ENCODE results near the gene ABR. TPM values are rescaled to one million over a fixed set of nuclear protein-coding genes. Genes with fewer than 3 reads are reported as not detected.
A peak's percentile ranks its signal among the peaks of the same experiment; 100 is the strongest.
"Not testable (repeated sequence)": the region's sequence is repeated elsewhere in the genome, so short reads cannot be mapped to it uniquely, and the experiment has no call there.

Gene ABR
- polyA plus RNA-seq, 1 donor from 2014 or later, result 34.5 TPM

DNA sequence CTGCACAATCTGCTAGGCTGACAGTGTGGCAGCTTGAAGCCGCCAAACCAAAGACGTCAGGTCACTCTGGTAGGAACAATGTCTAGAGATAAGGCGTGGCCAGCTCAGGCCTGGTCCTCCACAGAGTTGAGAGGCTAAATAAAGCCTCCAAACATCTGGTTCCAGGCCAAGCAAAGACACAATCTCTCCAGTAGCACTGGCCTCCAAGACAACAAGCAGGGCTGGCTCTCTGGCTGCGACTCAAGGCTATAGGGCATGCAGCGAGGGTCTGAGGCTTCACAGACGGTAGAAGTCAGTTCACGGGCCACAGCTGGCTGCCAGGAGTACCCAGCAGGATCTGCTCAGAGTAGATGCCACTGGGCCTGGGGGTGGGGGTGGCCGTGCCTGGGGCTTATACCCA is 75.6 kb downstream of the ABR start (continued):
- TF ChIP-seq, protein P1, sequence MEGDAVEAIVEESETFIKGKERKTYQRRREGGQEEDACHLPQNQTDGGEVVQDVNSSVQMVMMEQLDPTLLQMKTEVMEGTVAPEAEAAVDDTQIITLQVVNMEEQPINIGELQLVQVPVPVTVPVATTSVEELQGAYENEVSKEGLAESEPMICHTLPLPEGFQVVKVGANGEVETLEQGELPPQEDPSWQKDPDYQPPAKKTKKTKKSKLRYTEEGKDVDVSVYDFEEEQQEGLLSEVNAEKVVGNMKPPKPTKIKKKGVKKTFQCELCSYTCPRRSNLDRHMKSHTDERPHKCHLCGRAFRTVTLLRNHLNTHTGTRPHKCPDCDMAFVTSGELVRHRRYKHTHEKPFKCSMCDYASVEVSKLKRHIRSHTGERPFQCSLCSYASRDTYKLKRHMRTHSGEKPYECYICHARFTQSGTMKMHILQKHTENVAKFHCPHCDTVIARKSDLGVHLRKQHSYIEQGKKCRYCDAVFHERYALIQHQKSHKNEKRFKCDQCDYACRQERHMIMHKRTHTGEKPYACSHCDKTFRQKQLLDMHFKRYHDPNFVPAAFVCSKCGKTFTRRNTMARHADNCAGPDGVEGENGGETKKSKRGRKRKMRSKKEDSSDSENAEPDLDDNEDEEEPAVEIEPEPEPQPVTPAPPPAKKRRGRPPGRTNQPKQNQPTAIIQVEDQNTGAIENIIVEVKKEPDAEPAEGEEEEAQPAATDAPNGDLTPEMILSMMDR (IDR thresholded peaks at IDR 0.05; ENCODE audit: poor library complexity, severe bottlenecking), result no peak

DNA sequence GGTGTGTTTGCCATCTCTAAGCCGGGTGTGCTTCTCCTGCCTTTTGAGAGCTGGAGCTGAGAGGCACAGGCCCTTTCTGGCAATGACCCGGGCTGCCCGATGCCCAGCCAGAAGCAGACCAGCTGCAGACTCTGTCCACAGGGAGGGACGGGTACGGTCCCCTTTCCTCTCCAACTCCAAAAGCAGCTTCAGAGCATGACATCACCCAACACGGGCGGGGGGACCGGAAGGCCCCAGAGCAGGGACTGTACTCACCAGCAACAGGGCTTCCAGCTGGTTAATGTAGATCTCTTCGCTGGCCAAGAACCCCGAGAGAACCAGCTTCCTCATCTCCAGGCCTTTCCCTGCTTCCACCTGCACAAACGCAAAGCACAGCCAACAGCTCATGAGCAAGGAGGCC is 79.4 kb downstream of the ABR start:
- H3F3A ChIP-seq (ENCODE audit: insufficient read depth, low read length, poor library complexity, severe bottlenecking), result no peaks in the 10 kb centered on the region
- H3K9ac ChIP-seq (ENCODE audit: low read length), result peak overlapping the region; percentile 62
- no peaks in the 10 kb centered on the region for H3K9me2 ChIP-seq (ENCODE audit: insufficient read depth, low read length)
- no peaks in the 10 kb centered on the region for H4K20me1 ChIP-seq (ENCODE audit: insufficient read depth)
- H3K4me3 ChIP-seq (ENCODE audit: low read length), result no peak overlapping the region
- no peak overlapping the region for H3K4me2 ChIP-seq (ENCODE audit: low read length)
- H3K9me3 ChIP-seq (ENCODE audit: low read length), result no peaks in the 10 kb centered on the region
- no peaks in the 10 kb centered on the region for H3K36me3 ChIP-seq (ENCODE audit: insufficient read depth, low read length)
- H3K27ac ChIP-seq (ENCODE audit: low read length), result peak overlapping the region; percentile 87
- no peaks in the 10 kb centered on the region for H3K27me3 ChIP-seq (ENCODE audit: insufficient read depth, low read depth, low read length)
- no peaks in the 10 kb centered on the region for H3K79me2 ChIP-seq (replicated peaks; ENCODE audit: insufficient read depth, low read length)
- TF ChIP-seq RAD21 (conservative IDR thresholded peaks at IDR 0.05) (no peak), EZH2 (IDR thresholded peaks at IDR 0.05; ENCODE audit: borderline replicate concordance, insufficient read depth, low read length, poor library complexity, severe bottlenecking) (no peak)
- no peak overlapping the region for H2AFZ ChIP-seq (ENCODE audit: low read depth, low read length)

DNA sequence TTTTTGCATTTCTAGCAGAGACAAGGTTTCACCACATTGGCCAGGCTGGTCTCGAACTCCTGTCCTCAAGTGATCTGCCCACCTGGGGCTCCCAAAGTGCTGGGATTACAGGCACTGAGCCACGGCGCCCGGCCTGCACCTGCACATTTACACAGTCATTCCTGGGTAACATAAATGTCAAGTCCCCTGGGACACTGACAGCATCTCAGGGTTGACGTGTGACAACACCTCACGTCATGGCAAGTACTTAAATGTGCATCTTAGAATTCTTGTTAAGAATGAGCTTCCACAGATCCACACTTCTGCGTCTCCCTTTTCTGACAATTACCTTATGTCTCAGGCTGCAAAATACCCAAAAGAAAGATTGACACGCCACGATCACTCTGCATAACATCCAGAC is 80.5 kb downstream of the ABR start:
- H3K4me2 ChIP-seq (ENCODE audit: low read length), result no peak overlapping the region
- H3K79me2 ChIP-seq (replicated peaks; ENCODE audit: insufficient read depth, low read length), result no peaks in the 10 kb centered on the region
- no peak overlapping the region for H2AFZ ChIP-seq (ENCODE audit: low read depth, low read length)
- TF ChIP-seq, protein P1 (IDR thresholded peaks at IDR 0.05; ENCODE audit: poor library complexity, severe bottlenecking), result no peak
- TF ChIP-seq POLR2AphosphoS5 (IDR thresholded peaks at IDR 0.05) (peak; percentile 85), EP300 (conservative IDR thresholded peaks at IDR 0.05; ENCODE audit: poor library complexity, severe bottlenecking) (peak; percentile 92), TAF1 (IDR thresholded peaks at IDR 0.05; ENCODE audit: low read depth) (no peak), RAD21 (conservative IDR thresholded peaks at IDR 0.05) (peak; percentile 25), EZH2 (IDR thresholded peaks at IDR 0.05; ENCODE audit: borderline replicate concordance, insufficient read depth, low read length, poor library complexity, severe bottlenecking) (no peak), SMC3 (conservative IDR thresholded peaks at IDR 0.05; ENCODE audit: poor library complexity) (no peak)
- no peaks in the 10 kb centered on the region for H3K27me3 ChIP-seq (ENCODE audit: insufficient read depth, low read depth, low read length)
- H3K9ac ChIP-seq (ENCODE audit: low read length), result peak overlapping the region; percentile 62
- H3K36me3 ChIP-seq (ENCODE audit: insufficient read depth, low read length), result no peaks in the 10 kb centered on the region
- peak overlapping the region; percentile 41 for H3K4me3 ChIP-seq (ENCODE audit: low read length)
- H3K27ac ChIP-seq (ENCODE audit: low read length), result peak overlapping the region; percentile 87
- H3K9me3 ChIP-seq (ENCODE audit: low read length), result no peaks in the 10 kb centered on the region
- H3F3A ChIP-seq (ENCODE audit: insufficient read depth, low read length, poor library complexity, severe bottlenecking), result no peaks in the 10 kb centered on the region
- no peaks in the 10 kb centered on the region for H4K20me1 ChIP-seq (ENCODE audit: insufficient read depth)
- H3K9me2 ChIP-seq (ENCODE audit: insufficient read depth, low read length), result no peaks in the 10 kb centered on the region

DNA sequence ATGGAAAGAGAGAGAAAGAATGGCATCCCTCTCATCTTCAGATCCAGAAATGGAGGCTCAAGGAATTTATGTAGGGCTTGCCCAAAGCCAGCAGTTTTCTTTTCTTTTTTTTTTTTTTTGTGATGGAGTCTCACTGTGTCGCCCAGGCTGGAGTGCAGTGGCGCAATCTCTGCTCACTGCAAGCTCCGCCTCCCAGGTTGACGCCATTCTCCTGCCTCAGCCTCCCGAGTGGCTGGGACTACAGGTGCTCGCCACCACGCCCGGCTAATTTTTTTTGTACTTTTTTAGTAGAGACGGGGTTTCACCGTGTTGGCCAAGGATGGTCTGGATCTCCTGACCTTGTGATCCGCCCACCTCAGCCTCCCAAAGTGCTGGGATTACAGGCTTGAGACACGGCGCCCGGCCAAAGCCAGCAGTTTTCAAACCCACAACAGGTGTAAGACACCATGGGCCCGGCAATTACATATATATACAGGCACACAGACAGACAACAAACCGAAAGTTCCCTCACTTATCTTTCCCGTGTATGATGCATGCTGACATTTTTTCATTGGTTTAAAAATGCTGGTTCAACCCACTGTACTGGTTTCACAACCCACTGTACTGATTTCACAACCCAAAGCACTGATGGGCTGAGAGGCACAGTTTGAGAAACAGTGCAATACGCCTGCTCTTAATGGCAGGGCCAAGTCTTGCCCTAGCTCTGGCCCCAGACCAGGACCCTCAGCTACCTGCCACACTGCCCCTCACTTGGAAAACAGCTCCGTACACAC is 81.6 kb downstream of the ABR start:
- not testable (repeated sequence) for H3K27me3 ChIP-seq (ENCODE audit: insufficient read depth, low read depth, low read length); H3K9me3 ChIP-seq (ENCODE audit: low read length); H3K36me3 ChIP-seq (ENCODE audit: insufficient read depth, low read length); H3K4me3 ChIP-seq (ENCODE audit: low read length); H3K9ac ChIP-seq (ENCODE audit: low read length); H3K79me2 ChIP-seq (replicated peaks; ENCODE audit: insufficient read depth, low read length); H3F3A ChIP-seq (ENCODE audit: insufficient read depth, low read length, poor library complexity, severe bottlenecking); H3K9me2 ChIP-seq (ENCODE audit: insufficient read depth, low read length); H2AFZ ChIP-seq (ENCODE audit: low read depth, low read length); H4K20me1 ChIP-seq (ENCODE audit: insufficient read depth); H3K4me2 ChIP-seq (ENCODE audit: low read length)
- peak overlapping the region; percentile 87 for H3K27ac ChIP-seq (ENCODE audit: low read length)
